NCI-H82 treated with DMSO at 0.1 percent for 48 hours (cell line): Measurements from ENCODE around the gene RAET1G.

Experiments used
- DNase-seq: peaks from one replicate; lab custom pipeline; 2025; ENCODE audit not compliant: unreplicated experiment; lab: John Stamatoyannopoulos, UW

Gene RAET1G

GRCh38 chr6:149869275-149869892 lies 53.5 kb downstream of the RAET1G start:
- DNase-seq, result no peak

- DNase-seq, result no peak
Measured at GRCh38 chr6:149867876-149868640, 54.9 kb downstream of the RAET1G start.
